GM23248 (cell line): ENCODE data around the gene ABCG1. TPM values are rescaled to one million over a fixed set of nuclear protein-coding genes. Genes with fewer than 3 reads are reported as not detected.
"Not testable (repeated sequence)": the region's sequence is repeated elsewhere in the genome, so short reads cannot be mapped to it uniquely, and the experiment has no call there.

Experiments used
- DNase-seq: peaks from one replicate; pipeline ENCODE4 v3.0.0-alpha.2; 2015
- H2AFZ ChIP-seq: fragments of 200-600 bp; sonication (generic); 2 replicates; pipeline ENCODE4 v1.6.1; 2016; ENCODE audit warnings: antibody characterized with exemption
- H3F3A ChIP-seq: fragments of 200-600 bp; sonication (generic); 2 replicates; pipeline ENCODE4 v1.6.1; 2016; ENCODE audit warnings: mild to moderate bottlenecking, antibody characterized with exemption, mixed run types; ENCODE audit not compliant: insufficient read depth
- H3K27ac ChIP-seq: fragments of 200-600 bp; sonication (generic); 2 replicates; pipeline ENCODE4 v1.5.1; 2016; ENCODE audit warnings: mild to moderate bottlenecking
- H3K27me3 ChIP-seq: fragments of 200-600 bp; sonication (generic); replicated peaks from 2 replicates; pipeline ENCODE4 v1.6.1; 2016; ENCODE audit warnings: mild to moderate bottlenecking; ENCODE audit not compliant: insufficient read depth
- H3K36me3 ChIP-seq: fragments of 200-600 bp; sonication (generic); 2 replicates; pipeline ENCODE4 v1.6.1; 2016; ENCODE audit warnings: low read depth, mild to moderate bottlenecking
- H3K4me1 ChIP-seq: fragments of 200-600 bp; sonication (generic); 2 replicates; pipeline ENCODE4 v1.6.1; 2016; ENCODE audit warnings: mild to moderate bottlenecking; ENCODE audit not compliant: insufficient read depth
- H3K4me2 ChIP-seq: fragments of 200-600 bp; sonication (generic); one replicate; pipeline ENCODE4 v1.6.1; 2016; ENCODE audit warnings: mild to moderate bottlenecking; ENCODE audit not compliant: unreplicated experiment
- H3K4me3 ChIP-seq: fragments of 200-600 bp; sonication (generic); 2 replicates; pipeline ENCODE4 v1.5.1; 2016; ENCODE audit warnings: mild to moderate bottlenecking
- H3K79me2 ChIP-seq: fragments of 200-600 bp; sonication (generic); 2 replicates; pipeline ENCODE4 v1.6.1; 2016; ENCODE audit warnings: mild to moderate bottlenecking; ENCODE audit not compliant: insufficient read depth
- H3K9ac ChIP-seq: fragments of 200-600 bp; sonication (generic); 2 replicates; pipeline ENCODE4 v1.6.1; 2016; ENCODE audit warnings: mild to moderate bottlenecking
- H3K9me2 ChIP-seq: fragments of 200-600 bp; sonication (generic); 2 replicates; pipeline ENCODE4 v1.6.1; 2016; ENCODE audit warnings: mixed run types, mild to moderate bottlenecking, moderate library complexity; ENCODE audit not compliant: insufficient read depth
- H3K9me3 ChIP-seq: fragments of 200-600 bp; sonication (generic); one replicate; pipeline ENCODE4 v1.6.1; 2017; ENCODE audit warnings: low read depth
- H4K20me1 ChIP-seq: fragments of 200-600 bp; sonication (generic); 2 replicates; pipeline ENCODE4 v1.6.0; 2016; ENCODE audit not compliant: insufficient read depth
- EZH2 ChIP-seq: fragments of 200-600 bp; sonication (generic); IDR thresholded peaks from 2 replicates; pipeline ENCODE4 v1.6.1; 2018; ENCODE audit warnings: antibody characterized with exemption, mild to moderate bottlenecking; ENCODE audit not compliant: insufficient read depth, poor library complexity, severe bottlenecking
- EZH2phosphoT487 ChIP-seq: fragments of 200-600 bp; sonication (generic); IDR thresholded peaks from 2 replicates; pipeline ENCODE4 v1.6.1; 2018; ENCODE audit warnings: antibody characterized with exemption, moderate library complexity, mild to moderate bottlenecking, low read depth; ENCODE audit not compliant: insufficient read depth
- WGBS, 2 experiments: methylation state at CpG; one replicate each; pipeline ENCODE4 v1.1.6; 2015 to 2017; ENCODE audit warnings: low lambda C conversion rate in 2 of 2, low coverage in 1 of 2; ENCODE audit errors: missing lambda C conversion rate in 2 of 2; 5-methylcytosine and 5-hydroxymethylcytosine counted together
- in situ Hi-C: fragments of 300-500 bp; cut with MboI; formaldehyde crosslinking; loops from 2 replicates; pipeline ENCODE4 v1.15.0; 2020
- polyA plus RNA-seq: library from polyadenylated mRNA; unstranded; fragments of >200 nt; fragmentation: Nextera tagmentation; extraction: Ambion mirVana; gene quantifications from 2 replicates; pipeline ENCODE4 v1.2.1, GENCODE V29; 2016
- total RNA-seq: library from RNA; depleted of rRNA; stranded (reverse); fragments of >200 nt; shearing (Covaris generic); gene quantifications from 2 replicates; pipeline ENCODE4 v1.2.3, GENCODE V29; 2014

ABCG1 gene
- total and polyA plus RNA-seq, 2 experiments from 2014 or later, result 0.08 TPM; not detected in 1

DNA sequence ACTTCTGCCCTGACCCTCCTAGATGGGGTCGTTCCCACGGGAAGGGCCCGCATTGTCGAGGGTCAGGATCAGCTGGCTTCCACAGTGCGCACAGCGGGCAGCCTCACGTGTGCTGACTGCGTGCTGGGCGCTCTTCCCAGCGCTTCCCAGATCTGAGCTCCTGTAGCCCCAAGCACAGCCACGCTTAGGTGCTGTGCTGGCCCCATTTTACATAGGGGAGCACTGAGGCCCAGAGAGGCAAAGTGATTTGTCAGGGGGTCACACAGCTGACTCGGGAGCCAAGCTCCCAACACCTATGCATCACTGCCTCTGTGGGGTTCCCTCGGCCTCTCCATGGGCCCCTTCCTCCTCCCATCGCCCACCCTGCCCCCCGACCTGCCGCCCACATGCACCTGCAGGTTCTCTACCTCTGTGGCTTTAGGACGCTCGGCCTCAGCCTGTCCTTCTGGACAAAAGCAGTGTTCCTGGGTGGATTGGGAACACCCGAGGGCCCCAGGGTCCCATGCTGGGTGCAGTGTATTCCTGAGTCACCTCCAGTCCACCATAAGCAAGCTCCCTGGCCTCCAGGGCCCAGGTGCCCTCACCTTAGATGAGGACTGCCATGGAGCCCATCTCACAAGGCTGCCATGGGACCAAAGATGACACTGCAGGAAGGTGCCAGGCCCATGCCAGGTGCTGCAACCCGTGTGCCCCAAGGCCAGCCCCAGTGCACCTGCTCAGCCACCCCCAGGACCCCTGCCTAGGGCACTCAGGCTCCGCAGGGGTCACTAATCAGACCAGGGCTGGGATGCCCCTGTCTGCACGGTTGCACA is 73.0 kb downstream of the ABCG1 start:
- H3K27me3 ChIP-seq, result no peaks in the 10 kb centered on the region; the same call in 1 of the 2 replicates
- no peaks in the 10 kb centered on the region for H3K9me3 ChIP-seq
- no peaks in the 10 kb centered on the region for H3K79me2 ChIP-seq
- no peaks in the 10 kb centered on the region for H3K36me3 ChIP-seq
- H3K4me1 ChIP-seq, result no peaks in the 10 kb centered on the region
- H4K20me1 ChIP-seq, result no peaks in the 10 kb centered on the region
- H3K9me2 ChIP-seq, result no peaks in the 10 kb centered on the region
- in situ Hi-C loops, result no loop called here
- 81 to 87% methylated on average over 20 to 22 of the region's 22 CpGs for WGBS, 2 experiments
- H3K4me3 ChIP-seq, result no peak overlapping the region
- TF ChIP-seq EZH2phosphoT487 (no peak), EZH2 (no peak)
- no peak overlapping the region for H3K27ac ChIP-seq
- no peak overlapping the region for H2AFZ ChIP-seq
- no peak overlapping the region for H3K9ac ChIP-seq
- H3F3A ChIP-seq, result no peaks in the 10 kb centered on the region
- DNase-seq, result no peak
- H3K4me2 ChIP-seq, result no peak overlapping the region

DNA sequence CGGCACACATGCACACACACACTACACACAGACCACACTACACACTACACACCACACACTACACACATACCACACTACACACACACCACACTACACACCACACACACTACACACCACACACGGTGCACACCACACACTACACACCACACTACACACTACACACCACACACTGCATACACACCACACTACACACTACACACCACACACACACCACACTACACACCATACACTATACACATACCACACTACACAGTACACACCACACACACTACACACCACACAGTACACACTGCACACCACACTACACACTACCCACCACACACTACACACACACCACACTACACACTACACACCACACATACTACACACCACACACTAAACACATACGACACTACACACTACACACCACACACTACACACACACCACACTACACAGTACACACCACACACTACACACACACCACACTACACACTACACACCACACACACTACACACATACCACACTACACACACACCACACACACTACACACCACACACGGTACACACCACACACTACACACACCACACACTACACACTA is 73.7 kb downstream of the ABCG1 start:
- H4K20me1 ChIP-seq, H3K9me2 ChIP-seq, H3K4me3 ChIP-seq, H2AFZ ChIP-seq, H3F3A ChIP-seq, H3K79me2 ChIP-seq, H3K27me3 ChIP-seq, H3K36me3 ChIP-seq, H3K4me2 ChIP-seq, DNase-seq, H3K9ac ChIP-seq, H3K9me3 ChIP-seq, in situ Hi-C loops, H3K27ac ChIP-seq, H3K4me1 ChIP-seq: not testable (repeated sequence)
- WGBS, 2 experiments, result 68 to 73% methylated on average over 2 to 4 of the region's 4 CpGs

GRCh38 chr21:42293649-42294272 is 74.8 kb downstream of the ABCG1 start:
- Histone ChIP-seq H3F3A (no peaks in the 10 kb centered on the region), H3K36me3 (no peaks in the 10 kb centered on the region)
- TF ChIP-seq EZH2phosphoT487, result no peak
- TF ChIP-seq EZH2, result no peak

GRCh38 chr21:42294273-42294880 is 75.4 kb downstream of the ABCG1 start:
- Histone ChIP-seq H3K9me3 (no peaks in the 10 kb centered on the region), H3K27ac (no peak overlapping the region), H2AFZ (no peak overlapping the region), H4K20me1 (no peaks in the 10 kb centered on the region), H3K9ac (no peak overlapping the region), H3K36me3 (no peaks in the 10 kb centered on the region), H3K9me2 (no peaks in the 10 kb centered on the region), H3K79me2 (no peaks in the 10 kb centered on the region), H3K4me3 (no peak overlapping the region), H3K4me1 (no peaks in the 10 kb centered on the region), H3K4me2 (no peak overlapping the region), H3K27me3 (peaks cover 13% of the 10 kb centered on the region; the same call in 1 of the 2 replicates), H3F3A (no peaks in the 10 kb centered on the region)
- 68 to 71% methylated on average over 22 of the region's 22 CpGs for WGBS, 2 experiments
- no peak for DNase-seq
- TF ChIP-seq EZH2phosphoT487 (no peak), EZH2 (no peak)
- in situ Hi-C loops, result no loop called here

More at GRCh38 chr21:42293649-42294272, 74.8 kb downstream of the ABCG1 start:
- 82 to 90% methylated on average over 17 of the region's 17 CpGs for WGBS, 2 experiments
- Histone ChIP-seq H4K20me1 (no peaks in the 10 kb centered on the region), H3K9ac (no peak overlapping the region), H3K4me1 (no peaks in the 10 kb centered on the region), H3K9me3 (no peaks in the 10 kb centered on the region), H2AFZ (no peak overlapping the region), H3K4me3 (no peak overlapping the region), H3K27ac (no peak overlapping the region), H3K9me2 (no peaks in the 10 kb centered on the region), H3K79me2 (no peaks in the 10 kb centered on the region), H3K27me3 (peaks cover 13% of the 10 kb centered on the region; the same call in 1 of the 2 replicates), H3K4me2 (no peak overlapping the region)
- in situ Hi-C loops, result no loop called here
- DNase-seq, result no peak
